Osteocyte (in vitro differentiated cells): Measurements from ENCODE around the gene UBR4. TPM values are rescaled to one million over a fixed set of nuclear protein-coding genes. Genes with fewer than 3 reads are reported as not detected.

ENCODE experiments used
- DNase-seq: peaks from one replicate; pipeline ENCODE4 v3.0.0; 2021; ENCODE audit warnings: mixed read lengths; ENCODE audit not compliant: unreplicated experiment; ENCODE audit errors: extremely low spot score
- H3K27ac Mint-ChIP-seq: one replicate; pipeline ENCODE4 v1.8.0; 2021; ENCODE audit warnings: mild to moderate bottlenecking, mixed read lengths; ENCODE audit not compliant: unreplicated experiment
- H3K27me3 Mint-ChIP-seq: one replicate; pipeline ENCODE4 v1.8.0; 2021; ENCODE audit warnings: mixed read lengths; ENCODE audit not compliant: unreplicated experiment
- H3K36me3 Mint-ChIP-seq: one replicate; pipeline ENCODE4 v1.8.0; 2021; ENCODE audit warnings: mixed read lengths; ENCODE audit not compliant: unreplicated experiment
- H3K4me1 Mint-ChIP-seq: one replicate; pipeline ENCODE4 v1.8.0; 2021; ENCODE audit warnings: mixed read lengths; ENCODE audit not compliant: unreplicated experiment
- H3K4me3 Mint-ChIP-seq: one replicate; pipeline ENCODE4 v1.8.0; 2021; ENCODE audit warnings: mild to moderate bottlenecking, moderate library complexity, mixed read lengths; ENCODE audit not compliant: unreplicated experiment
- H3K9me3 Mint-ChIP-seq: one replicate; pipeline ENCODE4 v1.8.0; 2021; ENCODE audit warnings: mixed read lengths; ENCODE audit not compliant: unreplicated experiment
- total RNA-seq: library from RNA; stranded (reverse); gene quantifications from 2 replicates; pipeline ENCODE4 v1.2.1, GENCODE V29; 2021
- TF ChIP-seq, protein P1 (sequence below): fragments of 200-600 bp; sonication (generic); IDR thresholded peaks from 2 replicates; pipeline ENCODE4 v1.5.0; 2021; ENCODE audit warnings: antibody characterized with exemption, mild to moderate bottlenecking, moderate library complexity

The UBR4 gene
- total RNA-seq, 1 donor from 2014 or later, result 161 TPM

DNA sequence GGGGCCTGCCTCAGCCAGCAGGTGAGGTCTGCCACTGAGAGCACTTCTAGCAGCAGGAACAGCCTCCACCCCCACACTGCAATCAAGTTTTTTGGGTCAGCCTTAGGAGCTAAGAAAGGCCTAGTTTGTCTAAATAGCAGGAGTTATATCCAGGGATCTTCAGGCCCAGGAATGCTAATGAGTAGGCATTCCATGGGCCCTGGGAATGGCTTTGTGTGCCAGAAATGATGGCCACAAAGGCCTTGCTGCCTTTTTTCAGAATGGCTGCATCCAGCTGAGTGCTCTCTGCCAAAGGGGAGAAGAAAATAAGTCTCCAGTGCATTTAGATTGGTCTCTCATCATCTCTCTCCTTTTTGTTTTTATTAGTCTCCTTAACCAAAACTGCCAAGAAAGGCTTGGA, 44.4 kb upstream of the UBR4 start:
- TF ChIP-seq, protein P1, sequence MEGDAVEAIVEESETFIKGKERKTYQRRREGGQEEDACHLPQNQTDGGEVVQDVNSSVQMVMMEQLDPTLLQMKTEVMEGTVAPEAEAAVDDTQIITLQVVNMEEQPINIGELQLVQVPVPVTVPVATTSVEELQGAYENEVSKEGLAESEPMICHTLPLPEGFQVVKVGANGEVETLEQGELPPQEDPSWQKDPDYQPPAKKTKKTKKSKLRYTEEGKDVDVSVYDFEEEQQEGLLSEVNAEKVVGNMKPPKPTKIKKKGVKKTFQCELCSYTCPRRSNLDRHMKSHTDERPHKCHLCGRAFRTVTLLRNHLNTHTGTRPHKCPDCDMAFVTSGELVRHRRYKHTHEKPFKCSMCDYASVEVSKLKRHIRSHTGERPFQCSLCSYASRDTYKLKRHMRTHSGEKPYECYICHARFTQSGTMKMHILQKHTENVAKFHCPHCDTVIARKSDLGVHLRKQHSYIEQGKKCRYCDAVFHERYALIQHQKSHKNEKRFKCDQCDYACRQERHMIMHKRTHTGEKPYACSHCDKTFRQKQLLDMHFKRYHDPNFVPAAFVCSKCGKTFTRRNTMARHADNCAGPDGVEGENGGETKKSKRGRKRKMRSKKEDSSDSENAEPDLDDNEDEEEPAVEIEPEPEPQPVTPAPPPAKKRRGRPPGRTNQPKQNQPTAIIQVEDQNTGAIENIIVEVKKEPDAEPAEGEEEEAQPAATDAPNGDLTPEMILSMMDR, result no peak
- Mint-ChIP-seq H3K27ac (no peak overlapping the region), H3K36me3 (peaks cover 9% of the 10 kb centered on the region), H3K4me1 (peaks cover 22% of the 10 kb centered on the region), H3K27me3 (no peaks in the 10 kb centered on the region), H3K9me3 (no peaks in the 10 kb centered on the region), H3K4me3 (no peak overlapping the region)
- DNase-seq, result no peak

- peak; percentile 96 for DNase-seq
- H3K9me3 Mint-ChIP-seq, result no peaks in the 10 kb centered on the region
- no peaks in the 10 kb centered on the region for H3K27me3 Mint-ChIP-seq
- peaks cover 22% of the 10 kb centered on the region for H3K4me1 Mint-ChIP-seq
- no peaks in the 10 kb centered on the region for H3K36me3 Mint-ChIP-seq
- H3K27ac Mint-ChIP-seq, result peak within 1 kb of the TSS; percentile 89
- TF ChIP-seq, protein P1, result no peak
- H3K4me3 Mint-ChIP-seq, result peak within 1 kb of the TSS; percentile 94
Observed at GRCh38 chr1:19251305-19252196, 41.5 kb upstream of the UBR4 start, which contains the start of the genes EMC1 and MRTO4. EMC1 (minus strand) TSS chr1:19251524; CDS start chr1:19251509, 15 bp downstream. MRTO4 (plus strand) TSS chr1:19251805; CDS start chr1:19251836, 31 bp downstream.

GRCh38 chr1:19250629-19251304, 40.7 kb upstream of the UBR4 start:
- H3K27ac Mint-ChIP-seq, result peak overlapping the region; percentile 89
- H3K4me1 Mint-ChIP-seq, result peaks cover 22% of the 10 kb centered on the region

DNA sequence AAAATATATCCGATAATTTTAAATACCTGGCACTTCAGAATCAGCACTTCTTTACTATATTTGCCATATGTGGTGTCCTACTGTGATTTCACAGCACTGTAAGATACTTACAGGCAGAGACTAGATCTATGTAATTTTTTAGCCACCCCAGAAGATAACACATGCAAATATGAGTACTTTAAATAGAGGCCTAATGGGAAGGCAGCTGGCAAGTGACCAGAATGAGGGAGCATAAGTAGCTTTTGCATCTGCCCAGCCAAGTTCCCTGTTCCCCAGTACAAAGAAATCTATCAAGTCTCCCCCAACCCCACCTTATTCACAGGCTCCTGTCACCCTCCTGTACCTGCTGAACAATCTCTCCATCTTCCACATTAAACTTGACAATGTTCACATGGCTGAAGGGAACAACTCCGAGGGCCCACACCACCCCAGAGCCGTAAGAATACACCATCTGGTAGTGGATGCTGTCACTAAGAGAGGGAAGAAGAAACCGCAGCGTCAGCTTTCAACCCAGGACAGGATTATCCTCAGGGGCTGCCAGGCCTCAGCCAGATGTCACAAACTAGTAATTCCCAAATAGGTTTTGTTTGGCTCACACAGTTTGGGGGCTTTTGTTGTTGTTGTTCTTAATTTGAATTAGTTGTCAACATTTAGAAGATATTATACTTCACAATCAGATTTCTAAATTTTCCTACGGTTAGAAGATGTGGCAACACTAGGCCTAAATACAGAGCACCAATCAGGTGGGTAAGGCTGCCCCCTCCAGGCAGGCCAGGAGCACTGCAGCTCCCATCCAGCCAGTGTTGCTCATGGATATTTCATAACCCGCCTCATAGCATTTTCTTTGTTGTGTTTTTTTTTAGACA, 30.8 kb upstream of the UBR4 start:
- H3K4me1 Mint-ChIP-seq, result no peaks in the 10 kb centered on the region
- no peak overlapping the region for H3K4me3 Mint-ChIP-seq
- H3K36me3 Mint-ChIP-seq, result peaks cover 38% of the 10 kb centered on the region
- TF ChIP-seq, protein P1, result peak; percentile 92
- no peaks in the 10 kb centered on the region for H3K9me3 Mint-ChIP-seq
- H3K27ac Mint-ChIP-seq, result peak overlapping the region; percentile 47
- no peaks in the 10 kb centered on the region for H3K27me3 Mint-ChIP-seq
- DNase-seq, result no peak

More at GRCh38 chr1:19250629-19251304, 40.7 kb upstream of the UBR4 start:
- Mint-ChIP-seq H3K36me3 (no peaks in the 10 kb centered on the region), H3K4me3 (peak overlapping the region; percentile 94), H3K27me3 (no peaks in the 10 kb centered on the region), H3K9me3 (no peaks in the 10 kb centered on the region)
- TF ChIP-seq, protein P1, result no peak
- no peak for DNase-seq
